Measurements from ENCODE around the gene TYW5.

TYW5 gene, protein sequence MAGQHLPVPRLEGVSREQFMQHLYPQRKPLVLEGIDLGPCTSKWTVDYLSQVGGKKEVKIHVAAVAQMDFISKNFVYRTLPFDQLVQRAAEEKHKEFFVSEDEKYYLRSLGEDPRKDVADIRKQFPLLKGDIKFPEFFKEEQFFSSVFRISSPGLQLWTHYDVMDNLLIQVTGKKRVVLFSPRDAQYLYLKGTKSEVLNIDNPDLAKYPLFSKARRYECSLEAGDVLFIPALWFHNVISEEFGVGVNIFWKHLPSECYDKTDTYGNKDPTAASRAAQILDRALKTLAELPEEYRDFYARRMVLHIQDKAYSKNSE

GRCh38 chr2:199955339-199956061, at the start of gene TYW5, which contains the start of gene MAIP1:
Gene TYW5 (minus strand): TSS chr2:199955491. CDS start chr2:199955470, 21 bp downstream.
Gene MAIP1 (plus strand): TSS chr2:199955582. CDS start chr2:199955799, 217 bp downstream.
- peak; percentile 60 for DNase-seq

GRCh38 chr2:200003444-200003843, 48.2 kb upstream of the TYW5 start:
- no peak for DNase-seq

GRCh38 chr2:200000444-200001163, 45.3 kb upstream of the TYW5 start:
- no peak for DNase-seq

DNA sequence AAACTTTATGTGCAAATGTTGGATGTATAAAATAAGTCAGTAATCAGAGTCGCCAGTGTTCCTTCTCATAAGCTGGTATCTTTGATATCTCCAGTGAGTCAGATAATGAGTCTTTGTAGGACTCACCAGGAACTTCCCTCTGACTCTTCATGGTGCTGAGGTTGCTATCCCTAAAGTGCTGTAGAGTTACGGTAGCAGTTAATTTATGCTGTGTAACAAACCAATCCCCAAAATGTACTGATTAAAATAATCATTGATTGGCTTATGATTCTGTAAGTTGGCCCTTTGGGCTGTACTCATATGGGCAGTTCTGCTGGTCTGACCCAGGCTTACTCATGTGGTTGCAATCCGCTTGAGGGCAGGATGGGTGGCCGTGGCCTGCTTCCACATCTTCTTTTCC, 43.9 kb upstream of the TYW5 start:
- no peak for DNase-seq

GRCh38 chr2:199997296-199997695, 42.0 kb upstream of the TYW5 start:
- no peak for DNase-seq

DNA sequence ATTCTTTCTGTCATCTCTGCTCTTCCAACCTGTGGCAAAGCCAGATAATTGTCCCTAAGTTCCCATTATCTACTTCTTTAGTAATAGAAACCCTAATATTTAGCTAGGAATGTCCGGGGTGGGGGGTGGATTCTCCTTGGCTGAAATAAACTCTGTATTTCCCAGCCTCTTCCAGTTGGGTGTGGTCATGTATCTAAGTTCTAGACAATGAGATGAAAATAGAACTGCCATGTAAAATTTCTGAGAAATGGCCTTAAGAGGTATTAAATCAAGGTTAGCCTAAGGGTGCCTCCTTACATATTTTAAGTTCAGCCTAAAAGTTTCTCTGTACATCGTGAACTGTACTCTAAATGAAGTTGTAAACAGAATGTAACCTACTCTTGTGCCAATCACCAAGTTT, 39.6 kb upstream of the TYW5 start:
- DNase-seq = no peak

DNA sequence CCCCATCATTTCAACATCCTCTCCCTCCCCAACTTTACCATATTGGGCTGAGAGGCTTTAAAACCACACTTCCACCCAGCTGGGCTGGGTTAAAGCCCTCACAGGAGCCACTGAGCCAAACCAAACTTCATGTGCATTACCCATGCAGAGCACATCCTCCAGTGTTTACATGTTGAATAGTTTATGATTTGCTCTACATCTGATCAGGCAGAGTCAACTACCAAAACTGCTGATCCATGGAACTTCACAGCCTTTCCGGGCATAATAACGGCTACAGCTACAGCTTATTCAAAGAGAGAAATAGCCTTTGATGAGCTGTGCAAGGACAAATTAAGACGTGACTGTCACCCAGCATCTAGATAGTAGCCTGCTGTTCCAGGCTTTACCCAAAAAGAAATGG, 39.1 kb upstream of the TYW5 start:
- DNase-seq = no peak

- no peak for DNase-seq
These were observed 37.0 kb upstream of the TYW5 start for GRCh38 chr2:199992296-199992695.

GRCh38 chr2:199991691-199992090, 36.4 kb upstream of the TYW5 start:
- no peak for DNase-seq

DNA sequence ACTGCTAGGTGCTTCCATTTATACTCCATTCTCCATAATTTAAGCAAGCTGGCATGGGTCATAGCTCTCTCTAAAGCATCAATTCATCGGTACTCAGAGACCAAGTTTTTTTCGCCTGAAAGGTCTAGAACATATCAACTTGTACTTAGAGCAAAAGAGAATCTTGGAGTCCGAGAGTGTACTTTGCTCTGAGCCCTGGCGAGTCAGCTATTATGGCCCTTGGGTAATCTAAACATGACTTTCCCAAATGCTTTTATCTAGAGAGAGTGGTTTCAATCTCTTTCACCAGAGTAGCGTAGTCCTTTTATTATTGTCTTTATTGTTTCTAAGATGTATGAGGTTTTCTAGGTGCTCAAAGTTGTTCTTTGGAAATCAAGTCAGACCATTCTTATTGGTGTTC, 34.5 kb upstream of the TYW5 start:
- no peak for DNase-seq

DNA sequence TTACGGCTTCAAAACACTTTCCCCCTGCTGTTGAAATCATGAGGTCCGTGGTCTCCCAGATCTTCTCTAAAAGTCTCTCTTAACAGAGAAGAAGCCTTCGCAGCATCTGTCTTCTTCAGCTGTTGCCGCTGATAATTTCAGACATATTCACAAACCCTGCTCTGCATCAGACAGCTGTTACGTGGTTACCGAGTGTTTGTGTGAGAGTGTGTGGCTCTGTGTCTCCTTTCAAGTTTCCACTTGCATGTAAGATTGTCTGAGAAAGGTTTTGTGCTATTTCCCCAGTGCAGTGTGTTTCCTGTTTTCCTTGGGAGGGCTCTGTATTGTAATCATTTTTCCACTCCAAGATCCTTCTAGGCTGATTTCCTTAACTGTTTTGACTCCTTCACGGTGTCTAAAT, 32.9 kb upstream of the TYW5 start:
- no peak for DNase-seq

- no peak for DNase-seq
These were observed 32.3 kb upstream of the TYW5 start for GRCh38 chr2:199987586-199987985.

DNA sequence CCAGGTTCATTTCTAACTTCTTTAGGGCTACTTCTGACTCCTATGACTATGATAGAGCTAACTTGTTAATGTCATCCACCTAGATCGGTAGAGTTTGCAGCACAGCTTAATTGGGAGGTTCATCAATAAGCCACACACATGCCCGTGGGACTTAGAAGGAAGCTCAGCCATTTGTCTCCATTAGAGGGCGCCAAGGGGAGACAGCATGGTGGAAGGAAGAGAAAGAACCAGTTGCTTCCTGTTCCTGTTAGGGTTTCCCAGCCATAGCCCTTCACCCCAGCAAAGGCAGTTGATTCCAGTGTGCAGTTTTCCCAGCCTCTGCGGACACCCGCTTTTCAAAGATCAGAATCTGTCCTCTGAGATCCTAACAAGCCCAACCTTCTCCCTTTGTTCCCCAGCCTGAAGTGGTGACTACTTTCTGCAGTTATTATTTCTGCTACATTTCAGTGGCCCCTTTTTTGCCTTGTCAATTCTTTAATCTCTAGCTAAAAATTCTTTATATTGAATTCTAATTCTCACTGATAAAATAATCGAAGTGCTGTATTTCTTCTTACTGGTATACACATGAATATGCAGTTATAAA, 30.4 kb upstream of the TYW5 start:
- DNase-seq = peak; percentile 13

DNA sequence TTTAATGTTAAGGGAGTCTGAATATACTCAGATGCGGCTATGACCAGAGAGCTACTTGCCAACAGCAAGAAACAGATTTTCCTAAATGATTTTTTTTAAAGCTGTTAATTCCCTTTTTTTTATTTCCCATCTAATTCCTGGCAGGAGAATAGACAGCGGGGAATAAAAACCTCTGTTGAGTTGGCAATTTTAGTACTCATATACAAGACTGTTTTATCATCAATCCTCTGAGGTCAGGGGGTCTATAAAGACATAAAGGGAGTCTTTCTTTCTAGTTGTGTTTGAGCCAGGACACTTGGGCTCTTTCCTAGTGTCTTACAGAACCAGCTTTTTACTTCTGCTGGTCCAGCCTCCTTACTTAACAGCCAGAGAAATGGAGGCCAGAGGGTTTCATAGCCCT, 29.5 kb upstream of the TYW5 start:
- no peak for DNase-seq

DNA sequence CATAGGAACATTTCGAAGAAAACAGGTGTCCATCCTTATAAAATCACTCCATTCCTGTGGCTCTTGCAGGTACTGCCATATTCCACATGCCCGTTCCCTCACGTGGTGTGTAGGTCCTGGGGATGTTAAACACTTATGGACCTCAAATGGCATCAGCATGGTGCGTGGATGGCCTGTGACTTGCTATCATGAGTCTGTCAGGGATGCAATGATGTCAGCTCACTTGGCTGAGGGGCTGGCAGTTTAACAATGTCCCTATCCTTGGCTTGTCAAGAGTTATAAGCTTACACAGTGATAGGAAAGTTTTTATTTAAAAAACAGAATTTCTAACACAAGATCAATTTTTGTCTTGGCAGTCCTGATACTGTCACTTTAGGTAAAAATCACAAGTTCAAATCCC, 28.9 kb upstream of the TYW5 start:
- no peak for DNase-seq

- no peak for DNase-seq
These were observed 28.2 kb upstream of the TYW5 start for GRCh38 chr2:199983534-199983933.

DNA sequence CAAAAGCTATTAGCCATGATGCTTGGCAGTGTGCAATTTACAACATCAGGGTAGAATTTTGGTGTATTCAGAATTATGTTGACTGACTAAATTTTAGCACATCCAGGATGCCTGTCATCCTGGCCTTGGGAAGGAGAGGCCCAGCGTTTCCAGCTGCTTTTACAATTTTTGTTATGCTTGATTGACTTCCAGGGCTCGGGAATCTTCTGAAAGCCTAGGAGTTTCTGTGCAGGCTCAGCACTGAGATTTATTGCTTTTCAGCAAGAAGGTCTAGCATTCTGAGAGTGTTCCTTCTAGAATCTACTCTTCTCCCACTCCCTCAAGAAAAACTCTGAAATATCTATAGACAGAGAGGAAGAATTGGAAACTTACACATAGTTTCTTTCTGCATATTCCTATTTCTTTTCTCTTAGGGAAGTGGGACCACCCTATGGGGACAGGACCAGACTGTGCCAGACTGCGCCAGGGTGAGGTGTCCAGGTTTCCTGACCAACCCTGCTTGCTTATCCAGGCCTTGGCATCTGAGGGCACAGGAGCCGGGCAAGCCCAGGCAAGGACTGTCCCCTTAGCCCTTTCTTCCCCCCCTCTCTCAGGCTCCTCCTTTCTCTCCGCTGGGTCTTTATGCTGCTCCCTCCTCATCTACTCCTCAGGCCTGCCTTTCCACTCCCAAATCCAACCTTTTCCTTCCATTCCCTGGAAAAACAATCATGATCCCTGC, 27.0 kb upstream of the TYW5 start:
- DNase-seq = no peak

- no peak for DNase-seq
These were observed 24.7 kb upstream of the TYW5 start for GRCh38 chr2:199979832-199980628.

- DNase-seq = no peak
These were observed 24.1 kb upstream of the TYW5 start for GRCh38 chr2:199979398-199979797.

GRCh38 chr2:199977984-199978415, 22.7 kb upstream of the TYW5 start:
- no peak for DNase-seq

DNA sequence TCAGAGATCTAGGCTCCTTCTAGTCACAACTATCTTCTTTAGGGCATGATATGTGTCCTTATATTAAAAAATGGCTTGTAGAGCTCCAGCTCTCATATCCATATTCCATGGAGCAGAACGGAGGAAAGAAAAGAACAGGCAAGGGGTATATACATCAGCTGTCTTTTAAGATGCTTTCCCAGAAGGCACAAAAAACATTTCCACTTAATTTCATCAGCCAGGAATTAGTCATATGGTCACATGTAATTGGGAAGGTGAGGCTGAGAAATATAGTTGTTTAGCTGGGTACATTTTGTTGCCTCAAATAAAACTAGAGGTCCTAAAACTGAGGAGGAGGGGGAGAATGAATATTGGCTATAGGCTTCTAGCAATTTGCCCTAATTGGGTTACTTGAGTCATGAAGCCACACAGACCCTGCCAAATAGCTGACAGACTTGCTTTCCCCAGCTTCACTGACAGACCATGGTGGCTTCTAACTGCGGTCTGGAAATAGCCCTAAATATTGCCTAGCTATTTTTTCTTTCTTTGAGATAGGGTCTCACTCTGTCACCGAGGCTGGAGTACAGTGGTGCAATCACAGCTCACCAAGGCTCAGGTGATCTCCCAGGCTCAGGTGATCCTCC, 20.1 kb upstream of the TYW5 start:
- no peak for DNase-seq
